ENCODE data around the gene SUPT4H1.

Gene SUPT4H1

DNA sequence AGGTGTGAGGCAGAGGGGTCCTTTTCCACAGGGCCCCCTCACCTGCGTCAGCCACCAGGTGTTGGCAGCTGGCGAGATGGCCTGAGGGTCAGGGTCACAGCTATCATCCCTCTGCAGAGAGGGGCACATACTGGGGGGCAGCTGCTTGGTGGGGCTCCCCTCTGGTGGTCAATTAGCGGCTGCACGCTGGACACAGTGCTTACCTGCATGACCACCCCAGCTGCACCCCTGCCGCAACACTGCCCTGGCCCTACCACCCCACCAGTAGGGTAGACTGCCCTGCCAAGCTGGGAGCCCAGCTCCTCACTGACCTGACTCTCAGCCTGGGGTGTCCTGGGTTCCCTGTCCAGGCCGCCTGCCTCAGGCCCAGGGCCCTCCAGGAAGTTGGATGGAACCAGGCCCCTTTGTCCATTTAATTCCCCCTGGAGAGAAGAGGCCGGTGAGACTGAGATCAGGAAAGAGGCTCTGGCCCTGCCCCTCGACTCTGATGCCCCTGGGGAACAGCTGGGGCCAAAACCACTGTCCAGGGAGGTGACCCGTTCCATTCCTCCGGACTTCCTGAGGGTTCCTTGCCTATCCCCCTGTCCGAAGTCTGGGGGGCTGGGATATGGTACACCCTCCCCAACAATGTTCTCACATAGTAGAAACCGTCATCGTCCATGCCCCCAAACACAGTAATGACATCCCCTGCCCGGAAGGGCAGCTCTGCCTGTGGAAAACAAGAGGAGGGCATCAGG, 47.1 kb downstream of the SUPT4H1 start:
- no peak overlapping the region for H3K4me3 ChIP-seq (ENCODE audit: control insufficient read depth, low read depth, low read length)
- no peak for TF ChIP-seq CTCF (IDR thresholded peaks at IDR 0.05; ENCODE audit: control insufficient read depth, insufficient read depth, low read depth, low read length, missing control alignments)
- no peak for DNase-seq (ENCODE audit: low read depth)

- H3K4me3 ChIP-seq (ENCODE audit: control insufficient read depth, low read depth, low read length), result no peak overlapping the region
- no peak for DNase-seq (ENCODE audit: low read depth)
- TF ChIP-seq CTCF (IDR thresholded peaks at IDR 0.05; ENCODE audit: control insufficient read depth, insufficient read depth, low read depth, low read length, missing control alignments), result peak; percentile 69
Observed at GRCh38 chr17:58303971-58304749, 47.8 kb downstream of the SUPT4H1 start.

GRCh38 chr17:58302919-58303585, 48.9 kb downstream of the SUPT4H1 start:
- no peak overlapping the region for H3K4me3 ChIP-seq (ENCODE audit: control insufficient read depth, low read depth, low read length)
- TF ChIP-seq CTCF (IDR thresholded peaks at IDR 0.05; ENCODE audit: control insufficient read depth, insufficient read depth, low read depth, low read length, missing control alignments), result no peak

GRCh38 chr17:58302171-58302918, 49.7 kb downstream of the SUPT4H1 start:
- H3K4me3 ChIP-seq (ENCODE audit: control insufficient read depth, low read depth, low read length), result no peak overlapping the region

More at GRCh38 chr17:58302919-58303585, 48.9 kb downstream of the SUPT4H1 start:
- no peak for DNase-seq (ENCODE audit: low read depth)

DNA sequence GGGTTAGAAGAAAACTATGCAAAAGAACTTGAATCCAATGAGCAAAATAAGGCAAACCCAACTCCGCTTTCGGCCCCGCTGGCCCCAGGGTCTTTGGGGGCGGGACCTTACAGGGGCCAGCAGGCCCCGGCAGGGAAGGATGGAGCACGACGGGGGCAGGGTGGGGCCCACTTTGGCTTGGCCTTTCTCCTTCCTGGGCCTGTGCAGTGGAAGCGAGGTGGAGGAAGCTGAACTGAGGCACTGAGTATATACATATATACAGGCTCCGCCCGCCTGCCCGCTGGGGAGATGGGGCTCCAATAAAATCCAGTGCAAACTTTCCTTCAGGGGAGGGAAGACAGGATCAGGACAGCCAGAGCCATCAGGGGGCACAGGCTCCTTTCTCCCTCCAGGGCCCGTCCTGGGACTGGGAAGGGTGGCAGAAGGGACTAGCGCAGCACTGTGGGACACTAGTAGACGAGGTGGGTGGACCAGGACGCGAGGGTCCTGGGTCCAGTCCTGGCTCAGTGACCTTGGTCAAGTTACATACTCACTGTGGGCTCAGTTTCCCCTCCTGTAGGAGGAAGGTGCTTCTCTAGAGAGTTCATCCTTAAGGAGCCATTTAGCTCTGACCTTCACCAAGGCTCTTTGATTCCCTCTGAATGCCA, 50.4 kb downstream of the SUPT4H1 start:
- no peak for DNase-seq (ENCODE audit: low read depth)
- H3K4me3 ChIP-seq (ENCODE audit: control insufficient read depth, low read depth, low read length), result no peak overlapping the region
- TF ChIP-seq CTCF (IDR thresholded peaks at IDR 0.05; ENCODE audit: control insufficient read depth, insufficient read depth, low read depth, low read length, missing control alignments), result no peak

More at GRCh38 chr17:58302171-58302918, 49.7 kb downstream of the SUPT4H1 start:
- TF ChIP-seq CTCF (IDR thresholded peaks at IDR 0.05; ENCODE audit: control insufficient read depth, insufficient read depth, low read depth, low read length, missing control alignments), result no peak
- DNase-seq (ENCODE audit: low read depth), result no peak
